HG03039 (cell line): ENCODE data around the gene UBE2J2.
"Not testable (repeated sequence)": the region's sequence is repeated elsewhere in the genome, so short reads cannot be mapped to it uniquely, and the experiment has no call there.

ENCODE experiments used
- ATAC-seq: cut with Tn5 transposase; IDR thresholded peaks from one replicate; pipeline ENCODE4 v1.9.1; 2021; ENCODE audit warnings: mild to moderate bottlenecking, moderate library complexity; ENCODE audit not compliant: unreplicated experiment

Gene UBE2J2

GRCh38 chr1:1259540-1259939, 14.1 kb downstream of the UBE2J2 start:
- ATAC-seq, result no peak

- ATAC-seq, result no peak
These were observed 14.6 kb downstream of the UBE2J2 start for GRCh38 chr1:1259119-1259488.

GRCh38 chr1:1256956-1257871, 16.4 kb downstream of the UBE2J2 start:
- ATAC-seq, result no peak

- no peak for ATAC-seq
These were observed 18.0 kb downstream of the UBE2J2 start for GRCh38 chr1:1255611-1256010.

GRCh38 chr1:1255078-1255477, 18.6 kb downstream of the UBE2J2 start:
- no peak for ATAC-seq

- no peak for ATAC-seq
These were observed 19.0 kb downstream of the UBE2J2 start for GRCh38 chr1:1254667-1254998.

GRCh38 chr1:1253972-1254666, 19.5 kb downstream of the UBE2J2 start:
- ATAC-seq, result no peak

GRCh38 chr1:1253314-1253713, 20.3 kb downstream of the UBE2J2 start:
- no peak for ATAC-seq

GRCh38 chr1:1250786-1251284, 22.8 kb downstream of the UBE2J2 start:
- ATAC-seq, result no peak

- not testable (repeated sequence) for ATAC-seq
These were observed 25.4 kb downstream of the UBE2J2 start for GRCh38 chr1:1248009-1248913.

GRCh38 chr1:1247341-1247913, 26.2 kb downstream of the UBE2J2 start:
- ATAC-seq, result no peak

- ATAC-seq, result no peak
These were observed 26.9 kb downstream of the UBE2J2 start, which contains the start of gene C1QTNF12 for GRCh38 chr1:1246577-1247340. Gene C1QTNF12 (minus strand): TSS chr1:1246722. CDS start chr1:1246690, 32 bp downstream.

- ATAC-seq, result no peak
These were observed 27.7 kb downstream of the UBE2J2 start for GRCh38 chr1:1245817-1246576.

GRCh38 chr1:1245178-1245816, 28.4 kb downstream of the UBE2J2 start:
- ATAC-seq, result no peak

- ATAC-seq, result no peak
These were observed 29.4 kb downstream of the UBE2J2 start for GRCh38 chr1:1244192-1244811.

GRCh38 chr1:1243807-1244191, 29.9 kb downstream of the UBE2J2 start:
- ATAC-seq, result no peak

- no peak for ATAC-seq
These were observed 30.4 kb downstream of the UBE2J2 start for GRCh38 chr1:1243266-1243660.
